HG03139 (cell line): Measurements from ENCODE around the gene INPP5A.

Source experiments
- ATAC-seq: cut with Tn5 transposase; IDR thresholded peaks from one replicate; pipeline ENCODE4 v1.9.1; 2021; ENCODE audit not compliant: unreplicated experiment

Gene INPP5A

GRCh38 chr10:132577350-132578003 is 39.9 kb downstream of the INPP5A start:
- ATAC-seq = no peak

GRCh38 chr10:132578287-132578951 is 40.8 kb downstream of the INPP5A start:
- ATAC-seq = no peak

GRCh38 chr10:132579027-132579859 is 41.7 kb downstream of the INPP5A start:
- ATAC-seq = no peak

- no peak for ATAC-seq
These were observed 42.6 kb downstream of the INPP5A start for GRCh38 chr10:132580143-132580542.

GRCh38 chr10:132580617-132581016 is 43.0 kb downstream of the INPP5A start:
- no peak for ATAC-seq

- no peak for ATAC-seq
These were observed 44.5 kb downstream of the INPP5A start for GRCh38 chr10:132582137-132582536.

- ATAC-seq = no peak
These were observed 45.2 kb downstream of the INPP5A start for GRCh38 chr10:132582771-132583170.

- ATAC-seq = no peak
These were observed 45.9 kb downstream of the INPP5A start for GRCh38 chr10:132583456-132583855.

GRCh38 chr10:132584081-132584480 is 46.5 kb downstream of the INPP5A start:
- no peak for ATAC-seq

- no peak for ATAC-seq
These were observed 48.4 kb downstream of the INPP5A start for GRCh38 chr10:132585732-132586722.

- ATAC-seq = no peak
These were observed 49.2 kb downstream of the INPP5A start for GRCh38 chr10:132586739-132587138.

GRCh38 chr10:132587175-132587574 is 49.6 kb downstream of the INPP5A start:
- no peak for ATAC-seq

GRCh38 chr10:132588301-132589013 is 50.9 kb downstream of the INPP5A start:
- ATAC-seq = no peak

GRCh38 chr10:132589015-132589414 is 51.4 kb downstream of the INPP5A start:
- ATAC-seq = no peak

GRCh38 chr10:132589681-132590080 is 52.1 kb downstream of the INPP5A start:
- ATAC-seq = no peak

GRCh38 chr10:132590094-132590751 is 52.6 kb downstream of the INPP5A start:
- no peak for ATAC-seq

GRCh38 chr10:132590752-132591121 is 53.1 kb downstream of the INPP5A start:
- ATAC-seq = no peak

GRCh38 chr10:132591166-132591971 is 53.8 kb downstream of the INPP5A start:
- ATAC-seq = no peak
